Vagina (tissue), 2 donors: ENCODE results near the gene TMTC2.

ENCODE experiments used
- POLR2A ChIP-seq, 2 donors: fragments of 450-650 bp; IDR thresholded peaks; one replicate each; pipeline ENCODE4 v1.6.1; 2017; ENCODE audit warnings: antibody characterized with exemption in 2 of 2, mild to moderate bottlenecking in 2 of 2, moderate library complexity in 2 of 2
- POLR2AphosphoS5 ChIP-seq, 2 donors: sonication (generic); formaldehyde crosslinking; IDR thresholded peaks; one replicate each; pipeline ENCODE4 v1.9.0; 2017; ENCODE audit warnings: antibody characterized with exemption in 2 of 2, mild to moderate bottlenecking in 2 of 2, low read depth in 1 of 2; ENCODE audit not compliant: insufficient read depth in 1 of 2
- TF ChIP-seq, protein P1 (sequence below), 3 experiments: fragments of 450-650 bp in 2 of 3; fragments of 200-600 bp in 1 of 3; sonication (generic) in 1 of 3; IDR thresholded peaks; one replicate each; pipeline ENCODE4 v1.5.1; 2017 to 2019; ENCODE audit warnings: antibody characterized with exemption in 3 of 3, mild to moderate bottlenecking in 2 of 3, moderate library complexity in 2 of 3

DNA sequence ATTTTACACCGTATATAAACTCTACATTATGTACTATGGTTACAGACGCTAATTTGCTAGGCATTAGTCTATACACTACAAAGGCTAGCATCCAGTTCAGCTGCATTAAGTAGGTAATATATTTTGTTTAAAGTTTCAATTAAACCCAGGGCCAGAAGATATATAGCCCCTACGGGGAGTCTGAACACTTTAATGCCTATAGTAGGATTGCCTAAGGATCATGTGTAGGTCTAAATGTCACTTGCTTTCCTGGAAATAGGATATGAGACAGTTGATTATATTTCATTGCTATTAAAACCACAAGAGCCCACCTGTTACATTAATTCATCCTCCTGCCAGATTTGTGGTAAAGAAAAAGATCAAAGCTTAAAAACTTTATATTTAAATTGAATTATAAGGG is 286.9 kb downstream of the TMTC2 start:
- TF ChIP-seq, protein P1, sequence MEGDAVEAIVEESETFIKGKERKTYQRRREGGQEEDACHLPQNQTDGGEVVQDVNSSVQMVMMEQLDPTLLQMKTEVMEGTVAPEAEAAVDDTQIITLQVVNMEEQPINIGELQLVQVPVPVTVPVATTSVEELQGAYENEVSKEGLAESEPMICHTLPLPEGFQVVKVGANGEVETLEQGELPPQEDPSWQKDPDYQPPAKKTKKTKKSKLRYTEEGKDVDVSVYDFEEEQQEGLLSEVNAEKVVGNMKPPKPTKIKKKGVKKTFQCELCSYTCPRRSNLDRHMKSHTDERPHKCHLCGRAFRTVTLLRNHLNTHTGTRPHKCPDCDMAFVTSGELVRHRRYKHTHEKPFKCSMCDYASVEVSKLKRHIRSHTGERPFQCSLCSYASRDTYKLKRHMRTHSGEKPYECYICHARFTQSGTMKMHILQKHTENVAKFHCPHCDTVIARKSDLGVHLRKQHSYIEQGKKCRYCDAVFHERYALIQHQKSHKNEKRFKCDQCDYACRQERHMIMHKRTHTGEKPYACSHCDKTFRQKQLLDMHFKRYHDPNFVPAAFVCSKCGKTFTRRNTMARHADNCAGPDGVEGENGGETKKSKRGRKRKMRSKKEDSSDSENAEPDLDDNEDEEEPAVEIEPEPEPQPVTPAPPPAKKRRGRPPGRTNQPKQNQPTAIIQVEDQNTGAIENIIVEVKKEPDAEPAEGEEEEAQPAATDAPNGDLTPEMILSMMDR (IDR thresholded peaks at IDR 0.05) = no peak
- no peak for TF ChIP-seq POLR2A (IDR thresholded peaks at IDR 0.05)
- no peak for TF ChIP-seq POLR2AphosphoS5 (IDR thresholded peaks at IDR 0.05; ENCODE audit: insufficient read depth in 1 of 2, low read depth in 1 of 2)
